Measurements from ENCODE around the gene MRPS18B. TPM values are rescaled to one million over a fixed set of nuclear protein-coding genes. Genes with fewer than 3 reads are reported as not detected.

Gene MRPS18B
- polyA plus RNA-seq, 1 of the 3 experiments (the other 2 are of a cell fraction), result 45.2 TPM

- Histone ChIP-seq H3F3A (replicated peaks; ENCODE audit: insufficient read depth) (peaks cover 48% of the 10 kb centered on the region), H3K9me3 (no peaks in the 10 kb centered on the region), H3K27me3 (ENCODE audit: insufficient read depth) (no peaks in the 10 kb centered on the region), H4K20me1 (ENCODE audit: insufficient read depth) (peaks cover 16% of the 10 kb centered on the region), H3K79me2 (ENCODE audit: insufficient read depth) (peaks cover 82% of the 10 kb centered on the region), H2AFZ (ENCODE audit: low read depth) (no peak overlapping the region), H3K4me2 (peak overlapping the region; percentile 85), H3K9me2 (no peaks in the 10 kb centered on the region), H3K27ac (ENCODE audit: low read depth in 2 of 2, low read length in 1 of 2) (peak overlapping the region; percentile 96 to 98), H3K36me3 (replicated peaks in 1 of 2; ENCODE audit: control insufficient read depth in 1 of 2, insufficient read depth in 2 of 2, low read length in 1 of 2) (peaks cover 31 to 42% of the 10 kb centered on the region in 2 experiments), H3K9ac (peak overlapping the region; percentile 99), H3K4me3 (ENCODE audit: low read depth in 2 of 2, low read length in 1 of 2) (peak overlapping the region; percentile 78 to 94), H3K4me1 (ENCODE audit: control insufficient read depth in 1 of 2, insufficient read depth in 2 of 2, low read depth in 1 of 2, low read length in 1 of 2) (peaks cover 23 to 32% of the 10 kb centered on the region in 2 experiments)
- WGBS (ENCODE audit: low lambda C conversion rate), result under 1% methylated on average over 10 of the region's 10 CpGs
- ChIA-PET CTCF (interaction anchor here (0.6 to 1.7 kb wide), 2 partner anchors 71 to 107 kb away, joined by 3 to 7 read pairs; no protein-coding TSS in a partner anchor), POLR2A (interaction anchor here (1.0 to 4.7 kb wide), 11 partner anchors 10 to 925 kb away, joined by 3 to 32 read pairs (median 5); partner anchors contain the start of genes ABCF1, ATAT1, DDX39B and DHX16)
- no peak for DNase-seq
- TF ChIP-seq FOXJ3 (CRISPR knock-in tag; IDR thresholded peaks at IDR 0.05) (no peak), MXI1 (IDR thresholded peaks at IDR 0.05; ENCODE audit: low read depth, low read length) (no peak), NFIC (IDR thresholded peaks at IDR 0.05; ENCODE audit: borderline replicate concordance) (no peak), JUND (IDR thresholded peaks at IDR 0.05) (0 out of 2 replicates have a peak, but pooled peaks have one; percentile 2), POLR2AphosphoS5 (IDR thresholded peaks at IDR 0.05; ENCODE audit: low read depth, low read length) (peak; percentile 67), TAF1 (IDR thresholded peaks at IDR 0.05; ENCODE audit: borderline replicate concordance, low read depth, low read length) (peak; percentile 32; the same call in 1 of the 2 replicates)
- TF ChIP-seq, protein P1, sequence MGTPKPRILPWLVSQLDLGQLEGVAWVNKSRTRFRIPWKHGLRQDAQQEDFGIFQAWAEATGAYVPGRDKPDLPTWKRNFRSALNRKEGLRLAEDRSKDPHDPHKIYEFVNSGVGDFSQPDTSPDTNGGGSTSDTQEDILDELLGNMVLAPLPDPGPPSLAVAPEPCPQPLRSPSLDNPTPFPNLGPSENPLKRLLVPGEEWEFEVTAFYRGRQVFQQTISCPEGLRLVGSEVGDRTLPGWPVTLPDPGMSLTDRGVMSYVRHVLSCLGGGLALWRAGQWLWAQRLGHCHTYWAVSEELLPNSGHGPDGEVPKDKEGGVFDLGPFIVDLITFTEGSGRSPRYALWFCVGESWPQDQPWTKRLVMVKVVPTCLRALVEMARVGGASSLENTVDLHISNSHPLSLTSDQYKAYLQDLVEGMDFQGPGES (IDR thresholded peaks at IDR 0.05; ENCODE audit: low read depth, low read length), result no peak
- TF ChIP-seq, protein P2, sequence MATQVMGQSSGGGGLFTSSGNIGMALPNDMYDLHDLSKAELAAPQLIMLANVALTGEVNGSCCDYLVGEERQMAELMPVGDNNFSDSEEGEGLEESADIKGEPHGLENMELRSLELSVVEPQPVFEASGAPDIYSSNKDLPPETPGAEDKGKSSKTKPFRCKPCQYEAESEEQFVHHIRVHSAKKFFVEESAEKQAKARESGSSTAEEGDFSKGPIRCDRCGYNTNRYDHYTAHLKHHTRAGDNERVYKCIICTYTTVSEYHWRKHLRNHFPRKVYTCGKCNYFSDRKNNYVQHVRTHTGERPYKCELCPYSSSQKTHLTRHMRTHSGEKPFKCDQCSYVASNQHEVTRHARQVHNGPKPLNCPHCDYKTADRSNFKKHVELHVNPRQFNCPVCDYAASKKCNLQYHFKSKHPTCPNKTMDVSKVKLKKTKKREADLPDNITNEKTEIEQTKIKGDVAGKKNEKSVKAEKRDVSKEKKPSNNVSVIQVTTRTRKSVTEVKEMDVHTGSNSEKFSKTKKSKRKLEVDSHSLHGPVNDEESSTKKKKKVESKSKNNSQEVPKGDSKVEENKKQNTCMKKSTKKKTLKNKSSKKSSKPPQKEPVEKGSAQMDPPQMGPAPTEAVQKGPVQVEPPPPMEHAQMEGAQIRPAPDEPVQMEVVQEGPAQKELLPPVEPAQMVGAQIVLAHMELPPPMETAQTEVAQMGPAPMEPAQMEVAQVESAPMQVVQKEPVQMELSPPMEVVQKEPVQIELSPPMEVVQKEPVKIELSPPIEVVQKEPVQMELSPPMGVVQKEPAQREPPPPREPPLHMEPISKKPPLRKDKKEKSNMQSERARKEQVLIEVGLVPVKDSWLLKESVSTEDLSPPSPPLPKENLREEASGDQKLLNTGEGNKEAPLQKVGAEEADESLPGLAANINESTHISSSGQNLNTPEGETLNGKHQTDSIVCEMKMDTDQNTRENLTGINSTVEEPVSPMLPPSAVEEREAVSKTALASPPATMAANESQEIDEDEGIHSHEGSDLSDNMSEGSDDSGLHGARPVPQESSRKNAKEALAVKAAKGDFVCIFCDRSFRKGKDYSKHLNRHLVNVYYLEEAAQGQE (IDR thresholded peaks at IDR 0.05; ENCODE audit: low read depth, low read length), result no peak
These were observed 1.5 kb upstream of the MRPS18B start for GRCh38 chr6:30615958-30616810.

Data from SK-N-SH (cell line).